ENCODE measurements around the gene HLA-DRA. TPM values are rescaled to one million over a fixed set of nuclear protein-coding genes. Genes with fewer than 3 reads are reported as not detected.

HLA-DRA gene
- total RNA-seq, 4 donors from 2014 or later = 93.9 to 223 (median 113) TPM

GRCh38 chr6:32449088-32449736, 9.5 kb downstream of the HLA-DRA start:
- Histone ChIP-seq H3K27ac (replicated peaks in 1 of 4) (no peak overlapping the region), H3K4me3 (no peak overlapping the region), H3K4me1 (no peaks in the 10 kb centered on the region), H3K9me3 (no peaks in the 10 kb centered on the region), H3K36me3 (no peaks in the 10 kb centered on the region), H3K27me3 (peaks cover 0 to 12% (median 0%) of the 10 kb centered on the region in 4 donors)
- no peak for DNase-seq (ENCODE audit: extremely low spot score)
- no peak for TF ChIP-seq EP300 (IDR thresholded peaks at IDR 0.05)
- no peak for TF ChIP-seq CTCF (IDR thresholded peaks at IDR 0.05)
- no peak for TF ChIP-seq POLR2A (IDR thresholded peaks at IDR 0.05; ENCODE audit: low read depth)
- TF ChIP-seq POLR2AphosphoS5 (IDR thresholded peaks at IDR 0.05) = no peak
- intact Hi-C loops (cut with DNase I) = no loop called here
- WGBS = 77% methylated on average over 3 of the region's 3 CpGs

- H3K4me3 ChIP-seq = no peak overlapping the region
- DNase-seq (ENCODE audit: extremely low spot score) = no peak
- TF ChIP-seq CTCF (IDR thresholded peaks at IDR 0.05) (no peak), EP300 (IDR thresholded peaks at IDR 0.05) (no peak), POLR2AphosphoS5 (IDR thresholded peaks at IDR 0.05) (no peak), POLR2A (IDR thresholded peaks at IDR 0.05; ENCODE audit: low read depth) (no peak)
- H3K27me3 ChIP-seq = peaks cover 0 to 20% (median 0%) of the 10 kb centered on the region in 4 donors
- H3K9me3 ChIP-seq = no peaks in the 10 kb centered on the region
- no peaks in the 10 kb centered on the region for H3K4me1 ChIP-seq
- H3K36me3 ChIP-seq = no peaks in the 10 kb centered on the region
- no peak overlapping the region for H3K27ac ChIP-seq (replicated peaks in 1 of 4)
- 69% methylated on average over 4 of the region's 4 CpGs for WGBS
- intact Hi-C loops (cut with DNase I) = no loop called here
Observed at GRCh38 chr6:32457054-32457453, 17.4 kb downstream of the HLA-DRA start.

- Histone ChIP-seq H3K4me1 (no peaks in the 10 kb centered on the region), H3K36me3 (no peaks in the 10 kb centered on the region), H3K27ac (replicated peaks in 1 of 4) (no peak overlapping the region), H3K9me3 (no peaks in the 10 kb centered on the region), H3K4me3 (peak overlapping the region in 3 of 4 donors; percentile 20 to 37 (median 24)), H3K27me3 (peaks cover 0 to 19% (median 0%) of the 10 kb centered on the region in 4 donors)
- DNase-seq (ENCODE audit: extremely low spot score) = no peak
- TF ChIP-seq POLR2AphosphoS5 (IDR thresholded peaks at IDR 0.05) (no peak), POLR2A (IDR thresholded peaks at IDR 0.05; ENCODE audit: low read depth) (no peak), EP300 (IDR thresholded peaks at IDR 0.05) (no peak), CTCF (IDR thresholded peaks at IDR 0.05) (no peak)
- intact Hi-C loops (cut with DNase I) = no loop called here
- WGBS = 86% methylated on average over 29 of the region's 29 CpGs
Observed at GRCh38 chr6:32459781-32460424, 20.2 kb downstream of the HLA-DRA start.

- DNase-seq (ENCODE audit: extremely low spot score) = no peak
- Histone ChIP-seq H3K4me3 (peak overlapping the region in 1 of 4 donors; percentile 37), H3K9me3 (no peaks in the 10 kb centered on the region), H3K36me3 (no peaks in the 10 kb centered on the region), H3K4me1 (no peaks in the 10 kb centered on the region), H3K27ac (replicated peaks in 1 of 4) (no peak overlapping the region), H3K27me3 (peaks cover 0 to 19% (median 0%) of the 10 kb centered on the region in 4 donors)
- intact Hi-C loops (cut with DNase I) = no loop called here
- 69% methylated on average over 4 of the region's 4 CpGs for WGBS
- TF ChIP-seq POLR2AphosphoS5 (IDR thresholded peaks at IDR 0.05) = no peak
- TF ChIP-seq POLR2A (IDR thresholded peaks at IDR 0.05; ENCODE audit: low read depth) = no peak
- no peak for TF ChIP-seq EP300 (IDR thresholded peaks at IDR 0.05)
- TF ChIP-seq CTCF (IDR thresholded peaks at IDR 0.05) = no peak
Observed at GRCh38 chr6:32460528-32460927, 20.8 kb downstream of the HLA-DRA start.

Data from esophagus muscularis mucosa (tissue), 4 donors.